Neural cell (in vitro differentiated cells): ENCODE measurements around the gene TRIM72.

ENCODE experiments used
- CTCF ChIP-seq: fragments of 450-650 bp; IDR thresholded peaks from 2 replicates; pipeline ENCODE4 v1.5.1; 2014; ENCODE audit warnings: antibody characterized with exemption, mild to moderate bottlenecking, moderate library complexity; ENCODE audit not compliant: poor library complexity, severe bottlenecking
- EP300 ChIP-seq: fragments of 450-650 bp; conservative IDR thresholded peaks from 2 replicates; pipeline ENCODE4 v1.6.1; 2014; ENCODE audit warnings: antibody characterized with exemption, mild to moderate bottlenecking, moderate library complexity; ENCODE audit not compliant: poor library complexity, severe bottlenecking
- EZH2 ChIP-seq: fragments of 200-600, 300-800 bp; shearing (Covaris generic), sonication (generic); IDR thresholded peaks from 2 replicates; pipeline ENCODE4 v1.6.1; 2014; ENCODE audit warnings: antibody characterized with exemption, low read length, borderline replicate concordance, mild to moderate bottlenecking; ENCODE audit not compliant: insufficient read depth, poor library complexity, severe bottlenecking
- MXI1 ChIP-seq: fragments of 450-650 bp; conservative IDR thresholded peaks from 2 replicates; pipeline ENCODE4 v1.6.1; 2014; ENCODE audit warnings: antibody characterized with exemption, mild to moderate bottlenecking; ENCODE audit not compliant: poor library complexity, severe bottlenecking
- POLR2AphosphoS5 ChIP-seq: IDR thresholded peaks from 2 replicates; pipeline ENCODE4 v1.6.1; 2012
- RAD21 ChIP-seq: fragments of 450-650 bp; conservative IDR thresholded peaks from 2 replicates; pipeline ENCODE4 v1.6.1; 2014; ENCODE audit warnings: antibody characterized with exemption, mild to moderate bottlenecking, moderate library complexity
- REST ChIP-seq: IDR thresholded peaks from 2 replicates; pipeline ENCODE4 v1.6.1; 2012; ENCODE audit warnings: borderline replicate concordance
- SMC3 ChIP-seq: fragments of 450-650 bp; conservative IDR thresholded peaks from 2 replicates; pipeline ENCODE4 v1.6.1; 2014; ENCODE audit warnings: antibody characterized with exemption, mild to moderate bottlenecking, moderate library complexity; ENCODE audit not compliant: poor library complexity
- TAF1 ChIP-seq: IDR thresholded peaks from 2 replicates; pipeline ENCODE4 v1.6.1; 2012; ENCODE audit warnings: low read depth

GRCh38 chr16:31248344-31248743, 34.4 kb downstream of the TRIM72 start:
- TF ChIP-seq CTCF: no peak
- no peak for TF ChIP-seq MXI1
- TF ChIP-seq EZH2: no peak
- no peak for TF ChIP-seq POLR2AphosphoS5
- no peak for TF ChIP-seq REST
- TF ChIP-seq TAF1: no peak
- TF ChIP-seq RAD21: no peak
- no peak for TF ChIP-seq EP300
- no peak for TF ChIP-seq SMC3
